ENCODE measurements around the gene PSMA2. TPM values are rescaled to one million over a fixed set of nuclear protein-coding genes. Genes with fewer than 3 reads are reported as not detected.

Gene PSMA2
- total and polyA plus RNA-seq, 4 donors, result 24.8 to 221 (median 73.8) TPM

DNA sequence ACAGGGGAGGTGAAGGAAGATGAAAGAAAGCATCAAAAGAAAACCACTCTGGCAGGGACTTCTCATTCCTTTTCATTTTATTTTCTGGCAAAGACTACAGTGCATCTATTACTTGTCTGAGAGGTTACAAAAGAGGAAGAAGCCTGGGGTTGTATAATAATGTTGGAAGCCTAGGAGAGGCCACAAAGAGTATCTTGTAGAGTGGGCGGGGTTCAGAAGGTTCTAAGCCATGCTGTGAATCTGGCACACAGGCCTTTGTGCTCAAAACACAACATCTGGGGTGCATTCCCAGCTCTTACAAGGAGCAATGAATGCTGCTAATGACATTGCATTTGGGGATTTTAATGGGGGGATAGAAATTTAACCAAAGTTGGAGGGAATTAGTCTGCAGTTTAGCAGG, 49.6 kb upstream of the PSMA2 start:
- TF ChIP-seq YY1 (IDR thresholded peaks at IDR 0.05) (no peak), EGR1 (IDR thresholded peaks at IDR 0.05; ENCODE audit: low read depth in 2 of 2) (no peak), HNF4A (conservative IDR thresholded peaks at IDR 0.05) (no peak), RAD21 (IDR thresholded peaks at IDR 0.05) (no peak), FOXA2 (IDR thresholded peaks at IDR 0.05) (no peak), FOXA1 (IDR thresholded peaks at IDR 0.05) (no peak), NR2F2 (IDR thresholded peaks at IDR 0.05) (no peak), JUND (IDR thresholded peaks at IDR 0.05) (no peak), HNF4G (IDR thresholded peaks at IDR 0.05) (no peak), TAF1 (conservative IDR thresholded peaks at IDR 0.05) (no peak), SP1 (IDR thresholded peaks at IDR 0.05) (no peak)
- TF ChIP-seq, protein P1, sequence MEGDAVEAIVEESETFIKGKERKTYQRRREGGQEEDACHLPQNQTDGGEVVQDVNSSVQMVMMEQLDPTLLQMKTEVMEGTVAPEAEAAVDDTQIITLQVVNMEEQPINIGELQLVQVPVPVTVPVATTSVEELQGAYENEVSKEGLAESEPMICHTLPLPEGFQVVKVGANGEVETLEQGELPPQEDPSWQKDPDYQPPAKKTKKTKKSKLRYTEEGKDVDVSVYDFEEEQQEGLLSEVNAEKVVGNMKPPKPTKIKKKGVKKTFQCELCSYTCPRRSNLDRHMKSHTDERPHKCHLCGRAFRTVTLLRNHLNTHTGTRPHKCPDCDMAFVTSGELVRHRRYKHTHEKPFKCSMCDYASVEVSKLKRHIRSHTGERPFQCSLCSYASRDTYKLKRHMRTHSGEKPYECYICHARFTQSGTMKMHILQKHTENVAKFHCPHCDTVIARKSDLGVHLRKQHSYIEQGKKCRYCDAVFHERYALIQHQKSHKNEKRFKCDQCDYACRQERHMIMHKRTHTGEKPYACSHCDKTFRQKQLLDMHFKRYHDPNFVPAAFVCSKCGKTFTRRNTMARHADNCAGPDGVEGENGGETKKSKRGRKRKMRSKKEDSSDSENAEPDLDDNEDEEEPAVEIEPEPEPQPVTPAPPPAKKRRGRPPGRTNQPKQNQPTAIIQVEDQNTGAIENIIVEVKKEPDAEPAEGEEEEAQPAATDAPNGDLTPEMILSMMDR (IDR thresholded peaks at IDR 0.05; ENCODE audit: low read depth, low read length, missing input control), result no peak
- TF ChIP-seq, protein P2, sequence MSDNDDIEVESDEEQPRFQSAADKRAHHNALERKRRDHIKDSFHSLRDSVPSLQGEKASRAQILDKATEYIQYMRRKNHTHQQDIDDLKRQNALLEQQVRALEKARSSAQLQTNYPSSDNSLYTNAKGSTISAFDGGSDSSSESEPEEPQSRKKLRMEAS (IDR thresholded peaks at IDR 0.05), result no peak
- TF ChIP-seq, protein P3, sequence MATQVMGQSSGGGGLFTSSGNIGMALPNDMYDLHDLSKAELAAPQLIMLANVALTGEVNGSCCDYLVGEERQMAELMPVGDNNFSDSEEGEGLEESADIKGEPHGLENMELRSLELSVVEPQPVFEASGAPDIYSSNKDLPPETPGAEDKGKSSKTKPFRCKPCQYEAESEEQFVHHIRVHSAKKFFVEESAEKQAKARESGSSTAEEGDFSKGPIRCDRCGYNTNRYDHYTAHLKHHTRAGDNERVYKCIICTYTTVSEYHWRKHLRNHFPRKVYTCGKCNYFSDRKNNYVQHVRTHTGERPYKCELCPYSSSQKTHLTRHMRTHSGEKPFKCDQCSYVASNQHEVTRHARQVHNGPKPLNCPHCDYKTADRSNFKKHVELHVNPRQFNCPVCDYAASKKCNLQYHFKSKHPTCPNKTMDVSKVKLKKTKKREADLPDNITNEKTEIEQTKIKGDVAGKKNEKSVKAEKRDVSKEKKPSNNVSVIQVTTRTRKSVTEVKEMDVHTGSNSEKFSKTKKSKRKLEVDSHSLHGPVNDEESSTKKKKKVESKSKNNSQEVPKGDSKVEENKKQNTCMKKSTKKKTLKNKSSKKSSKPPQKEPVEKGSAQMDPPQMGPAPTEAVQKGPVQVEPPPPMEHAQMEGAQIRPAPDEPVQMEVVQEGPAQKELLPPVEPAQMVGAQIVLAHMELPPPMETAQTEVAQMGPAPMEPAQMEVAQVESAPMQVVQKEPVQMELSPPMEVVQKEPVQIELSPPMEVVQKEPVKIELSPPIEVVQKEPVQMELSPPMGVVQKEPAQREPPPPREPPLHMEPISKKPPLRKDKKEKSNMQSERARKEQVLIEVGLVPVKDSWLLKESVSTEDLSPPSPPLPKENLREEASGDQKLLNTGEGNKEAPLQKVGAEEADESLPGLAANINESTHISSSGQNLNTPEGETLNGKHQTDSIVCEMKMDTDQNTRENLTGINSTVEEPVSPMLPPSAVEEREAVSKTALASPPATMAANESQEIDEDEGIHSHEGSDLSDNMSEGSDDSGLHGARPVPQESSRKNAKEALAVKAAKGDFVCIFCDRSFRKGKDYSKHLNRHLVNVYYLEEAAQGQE (IDR thresholded peaks at IDR 0.05), result no peak
- TF ChIP-seq, protein P4, sequence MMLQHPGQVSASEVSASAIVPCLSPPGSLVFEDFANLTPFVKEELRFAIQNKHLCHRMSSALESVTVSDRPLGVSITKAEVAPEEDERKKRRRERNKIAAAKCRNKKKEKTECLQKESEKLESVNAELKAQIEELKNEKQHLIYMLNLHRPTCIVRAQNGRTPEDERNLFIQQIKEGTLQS (IDR thresholded peaks at IDR 0.05), result no peak
- TF ChIP-seq, protein P5, sequence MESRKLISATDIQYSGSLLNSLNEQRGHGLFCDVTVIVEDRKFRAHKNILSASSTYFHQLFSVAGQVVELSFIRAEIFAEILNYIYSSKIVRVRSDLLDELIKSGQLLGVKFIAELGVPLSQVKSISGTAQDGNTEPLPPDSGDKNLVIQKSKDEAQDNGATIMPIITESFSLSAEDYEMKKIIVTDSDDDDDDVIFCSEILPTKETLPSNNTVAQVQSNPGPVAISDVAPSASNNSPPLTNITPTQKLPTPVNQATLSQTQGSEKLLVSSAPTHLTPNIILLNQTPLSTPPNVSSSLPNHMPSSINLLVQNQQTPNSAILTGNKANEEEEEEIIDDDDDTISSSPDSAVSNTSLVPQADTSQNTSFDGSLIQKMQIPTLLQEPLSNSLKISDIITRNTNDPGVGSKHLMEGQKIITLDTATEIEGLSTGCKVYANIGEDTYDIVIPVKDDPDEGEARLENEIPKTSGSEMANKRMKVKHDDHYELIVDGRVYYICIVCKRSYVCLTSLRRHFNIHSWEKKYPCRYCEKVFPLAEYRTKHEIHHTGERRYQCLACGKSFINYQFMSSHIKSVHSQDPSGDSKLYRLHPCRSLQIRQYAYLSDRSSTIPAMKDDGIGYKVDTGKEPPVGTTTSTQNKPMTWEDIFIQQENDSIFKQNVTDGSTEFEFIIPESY (IDR thresholded peaks at IDR 0.05), result no peak
- H3K9me3 ChIP-seq (ENCODE audit: control insufficient read depth in 4 of 4, low read length in 3 of 4), result peaks cover 0 to 7% (median 0%) of the 10 kb centered on the region in 4 donors
- no peak overlapping the region for H3K9ac ChIP-seq (ENCODE audit: low read depth in 1 of 2, low read length in 2 of 2)
- H3K27ac ChIP-seq (ENCODE audit: low read depth in 1 of 2, low read length in 2 of 2), result no peak overlapping the region
- no peak overlapping the region for H3K4me3 ChIP-seq (ENCODE audit: low read depth in 1 of 3, low read length in 3 of 3)
- peaks cover 0 to 4% (median 0%) of the 10 kb centered on the region in 4 donors for H3K27me3 ChIP-seq (ENCODE audit: control insufficient read depth in 4 of 4, insufficient read depth in 4 of 4, low read length in 3 of 4)
- no peaks in the 10 kb centered on the region for H3K4me1 ChIP-seq (ENCODE audit: control insufficient read depth in 4 of 4, insufficient read depth in 4 of 4, low read length in 3 of 4)
- H3K36me3 ChIP-seq (ENCODE audit: control insufficient read depth in 4 of 4, insufficient read depth in 3 of 4, low read depth in 1 of 4, low read length in 3 of 4), result no peaks in the 10 kb centered on the region
- no peak for DNase-seq (ENCODE audit: low spot score)
- WGBS, result 92% methylated on average over 1 of the region's 1 CpG

DNA sequence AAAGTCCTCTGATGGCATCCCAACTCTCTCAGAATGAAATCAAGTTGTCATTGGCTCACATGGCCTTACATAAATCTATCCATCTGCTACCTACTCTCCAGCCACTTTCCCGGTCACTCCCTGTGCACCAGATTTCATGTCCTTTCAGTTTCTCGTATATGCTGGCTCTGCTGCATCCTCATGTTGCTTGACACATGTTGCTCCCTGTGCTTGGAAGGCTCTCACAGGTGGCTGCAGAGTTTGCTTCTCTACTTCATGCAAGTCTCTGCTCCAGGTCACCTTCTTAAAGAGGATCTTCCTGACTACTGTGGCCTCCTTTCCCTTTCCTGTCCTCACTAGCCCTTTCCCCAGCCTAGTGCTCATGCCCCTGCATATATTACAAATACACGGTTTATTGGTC, 48.5 kb upstream of the PSMA2 start:
- Histone ChIP-seq H3K9me3 (ENCODE audit: control insufficient read depth in 4 of 4, low read length in 3 of 4) (peaks cover 0 to 7% (median 0%) of the 10 kb centered on the region in 4 donors), H3K27ac (ENCODE audit: low read depth in 1 of 2, low read length in 2 of 2) (no peak overlapping the region), H3K4me1 (ENCODE audit: control insufficient read depth in 4 of 4, insufficient read depth in 4 of 4, low read length in 3 of 4) (no peaks in the 10 kb centered on the region), H3K9ac (ENCODE audit: low read depth in 1 of 2, low read length in 2 of 2) (no peak overlapping the region), H3K36me3 (ENCODE audit: control insufficient read depth in 4 of 4, insufficient read depth in 3 of 4, low read depth in 1 of 4, low read length in 3 of 4) (no peaks in the 10 kb centered on the region), H3K27me3 (ENCODE audit: control insufficient read depth in 4 of 4, insufficient read depth in 4 of 4, low read length in 3 of 4) (peaks cover 0 to 4% (median 0%) of the 10 kb centered on the region in 4 donors), H3K4me3 (ENCODE audit: low read depth in 1 of 3, low read length in 3 of 3) (no peak overlapping the region)
- no peak for DNase-seq (ENCODE audit: low spot score)
- 83% methylated on average over 3 of the region's 3 CpGs for WGBS
- TF ChIP-seq HNF4G (IDR thresholded peaks at IDR 0.05), result no peak
- TF ChIP-seq, protein P4 (IDR thresholded peaks at IDR 0.05), result no peak
- TF ChIP-seq RAD21 (IDR thresholded peaks at IDR 0.05), result no peak
- TF ChIP-seq, protein P1 (IDR thresholded peaks at IDR 0.05; ENCODE audit: low read depth, low read length, missing input control), result no peak
- no peak for TF ChIP-seq FOXA2 (IDR thresholded peaks at IDR 0.05)
- TF ChIP-seq, protein P2 (IDR thresholded peaks at IDR 0.05), result no peak
- no peak for TF ChIP-seq SP1 (IDR thresholded peaks at IDR 0.05)
- TF ChIP-seq GABPA (IDR thresholded peaks at IDR 0.05 in 1 of 2, conservative IDR thresholded peaks at IDR 0.05 in 1 of 2), result no peak
- TF ChIP-seq, protein P3 (IDR thresholded peaks at IDR 0.05), result no peak
- no peak for TF ChIP-seq YY1 (IDR thresholded peaks at IDR 0.05)
